Measurements from ENCODE around the gene RNF20. TPM values are rescaled to one million over a fixed set of nuclear protein-coding genes. Genes with fewer than 3 reads are reported as not detected.

Gene RNF20
- total RNA-seq, 8 experiments from 2014 or later, result 30.1 to 124 (median 35.5) TPM

DNA sequence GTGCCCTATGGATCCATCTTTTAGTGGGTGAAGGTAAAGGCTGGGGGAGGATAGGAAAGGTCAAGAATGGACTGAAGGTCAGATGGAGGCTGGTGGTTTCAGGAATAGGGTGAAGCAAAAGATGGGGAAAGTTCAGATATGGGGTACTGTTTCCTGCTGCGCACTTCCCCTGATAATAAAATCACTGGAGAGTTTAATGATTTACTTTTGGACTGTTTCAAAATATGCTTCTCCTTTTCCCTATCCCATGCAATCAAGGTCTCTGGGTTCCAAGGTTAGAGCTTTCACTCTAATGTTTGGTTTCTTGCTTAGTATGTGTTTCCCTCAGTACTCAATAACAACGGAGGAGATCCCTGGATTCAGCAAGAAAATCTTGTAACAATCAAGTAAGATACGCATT, 71.9 kb downstream of the RNF20 start:
- in situ Hi-C loops (cut with MboI; ENCODE audit: low pct_unique_long_range_greater_than_20kb in 2 of 9, low sequenced_read_pairs in 9 of 9, unreplicated experiment in 9 of 9), result loop anchor here in 1 of 9 experiments (10.0 to 25.0 kb wide), 2 partner anchors 107 to 279 kb away; no protein-coding TSS in a partner anchor

More for the DNA sequence above, 71.9 kb downstream of the RNF20 start:
- ATAC-seq (replicated peaks in 6 of 8), result no peak
- no peak overlapping the region for H3K4me3 ChIP-seq
- 30 to 100% (median 88%) methylated on average over 1 to 3 of the region's 3 CpGs; no CpG with 5 or more reads in 1 of the 10 experiments for WGBS, 10 experiments
- H3K4me1 ChIP-seq (replicated peaks in 1 of 2), result no peaks in the 10 kb centered on the region
- H3K27ac ChIP-seq, result no peak overlapping the region

Other genes starting within 250 kb of the RNF20 start
- under 1 TPM in 7 of 8 experiments, not detected in 1; 0.10 to 0.46 (median 0.22) TPM for gene BAAT, start 148.8 kb upstream of the RNF20 start, total RNA-seq
- 10 to 100 TPM; 18.3 to 23.5 (median 20.0) TPM for gene MRPL50, start 135.2 kb upstream of the RNF20 start, total RNA-seq
- 10 to 100 TPM; 10.7 to 29.7 (median 20.0) TPM for gene ZNF189, start 135.0 kb upstream of the RNF20 start, total RNA-seq
- 1 to 10 TPM in 1 of 8 experiments, under 1 TPM in 6, not detected in 1; 0.18 to 1.0 (median 0.46) TPM for gene ALDOB, start 98.1 kb upstream of the RNF20 start, total RNA-seq
- gene PPP3R2, start 61.1 kb downstream of the RNF20 start, total RNA-seq, result 1 to 10 TPM in 1 of 8 experiments, under 1 TPM in 4, not detected in 3; 0.10 to 1.5 (median 0.17) TPM
- gene GRIN3A, start 204.8 kb downstream of the RNF20 start, total RNA-seq, result 1 to 10 TPM in 4 of 8 experiments, under 1 TPM in 4; 0.36 to 7.3 (median 1.00) TPM

All from motor neuron (in vitro differentiated cells).